Trophoblast cell (in vitro differentiated cells and primary cell): Measurements from ENCODE around the gene ADAMTS18.
A peak's percentile ranks its signal among the peaks of the same experiment; 100 is the strongest.

Experiments
- DNase-seq, 2 donors: peaks; one replicate each; pipeline ENCODE4 v3.0.0-alpha.2; 2016
- H2AFZ ChIP-seq: 2 replicates; pipeline ENCODE4 v1.6.1; 2013; ENCODE audit warnings: low read length, moderate library complexity, mild to moderate bottlenecking; ENCODE audit not compliant: insufficient read depth, poor library complexity
- H2AK5ac ChIP-seq: 2 replicates; pipeline ENCODE4 v1.6.1; 2013; ENCODE audit warnings: mild to moderate bottlenecking, low read length
- H2BK120ac ChIP-seq: 2 replicates; pipeline ENCODE4 v1.6.1; 2013; ENCODE audit warnings: low read length, mild to moderate bottlenecking, moderate library complexity; ENCODE audit not compliant: insufficient read depth, poor library complexity
- H2BK12ac ChIP-seq: 2 replicates; pipeline ENCODE4 v1.6.1; 2013; ENCODE audit warnings: mild to moderate bottlenecking, low read length, moderate library complexity
- H2BK5ac ChIP-seq: 2 replicates; pipeline ENCODE4 v1.6.1; 2013; ENCODE audit warnings: low read length, low read depth, moderate library complexity, mild to moderate bottlenecking; ENCODE audit not compliant: poor library complexity
- H3K14ac ChIP-seq: 2 replicates; pipeline ENCODE4 v1.6.1; 2013; ENCODE audit warnings: mild to moderate bottlenecking, low read length
- H3K18ac ChIP-seq: 2 replicates; pipeline ENCODE4 v1.6.1; 2013; ENCODE audit warnings: mild to moderate bottlenecking, low read length
- H3K23ac ChIP-seq: 2 replicates; pipeline ENCODE4 v1.6.1; 2013; ENCODE audit warnings: low read length
- H3K27ac ChIP-seq: 2 replicates; pipeline ENCODE4 v1.5.1; 2013; ENCODE audit warnings: low read depth, mild to moderate bottlenecking, inconsistent platforms, low read length, moderate library complexity
- H3K27me3 ChIP-seq: 2 replicates; pipeline ENCODE4 v1.6.1; 2013; ENCODE audit warnings: inconsistent platforms, mild to moderate bottlenecking, low read length, moderate library complexity; ENCODE audit not compliant: insufficient read depth
- H3K36me3 ChIP-seq, 2 experiments: 1 replicate in 1 of 2; 2 replicates in 1 of 2; pipeline ENCODE4 v1.6.1; 2013; ENCODE audit warnings: low read length in 2 of 2, mild to moderate bottlenecking in 2 of 2, moderate library complexity in 1 of 2; ENCODE audit not compliant: insufficient read depth in 2 of 2, control insufficient read depth in 1 of 2
- H3K4ac ChIP-seq: 2 replicates; pipeline ENCODE4 v1.6.1; 2013; ENCODE audit warnings: low read depth, mild to moderate bottlenecking, low read length, moderate library complexity
- H3K4me1 ChIP-seq, 2 experiments: 1 replicate in 1 of 2; 2 replicates in 1 of 2; pipeline ENCODE4 v1.6.1; 2013; ENCODE audit warnings: low read length in 2 of 2, mild to moderate bottlenecking in 2 of 2, moderate library complexity in 1 of 2; ENCODE audit not compliant: insufficient read depth in 2 of 2, control insufficient read depth in 1 of 2
- H3K4me2 ChIP-seq: 2 replicates; pipeline ENCODE4 v1.6.1; 2013; ENCODE audit warnings: inconsistent platforms, mild to moderate bottlenecking, low read length, moderate library complexity
- H3K4me3 ChIP-seq: 2 replicates; pipeline ENCODE4 v1.5.1; 2013; ENCODE audit warnings: mild to moderate bottlenecking, low read depth, low read length, inconsistent platforms
- H3K79me1 ChIP-seq: one replicate; pipeline ENCODE4 v1.6.1; 2013; ENCODE audit warnings: low read length
- H3K79me2 ChIP-seq: 2 replicates; pipeline ENCODE4 v1.6.1; 2013; ENCODE audit warnings: low read length, mild to moderate bottlenecking; ENCODE audit not compliant: control insufficient read depth, insufficient read depth, poor library complexity
- H3K9ac ChIP-seq: 2 replicates; pipeline ENCODE4 v1.6.1; 2013; ENCODE audit warnings: mild to moderate bottlenecking, low read length
- H3K9me3 ChIP-seq: 2 replicates; pipeline ENCODE4 v1.6.1; 2013; ENCODE audit warnings: low read depth, mild to moderate bottlenecking, control low read depth, inconsistent platforms, low read length; ENCODE audit not compliant: insufficient read depth
- H4K12ac ChIP-seq: 2 replicates; pipeline ENCODE4 v1.6.1; 2013; ENCODE audit warnings: low read depth, mild to moderate bottlenecking, low read length, moderate library complexity
- H4K8ac ChIP-seq: 2 replicates; pipeline ENCODE4 v1.6.1; 2013; ENCODE audit warnings: low read depth, mild to moderate bottlenecking, low read length, moderate library complexity
- H4K91ac ChIP-seq: one replicate; pipeline ENCODE4 v1.6.1; 2013; ENCODE audit warnings: low read depth, mild to moderate bottlenecking, low read length, moderate library complexity
- WGBS: extraction: QIAGEN DNeasy Blood & Tissue Kit; methylation state at CpG from one replicate; pipeline ENCODE4 v1.1.7; 2013; ENCODE audit warnings: missing lambda C conversion rate; ENCODE audit not compliant: insufficient read length, insufficient coverage; ENCODE audit errors: extremely low coverage; 5-methylcytosine and 5-hydroxymethylcytosine counted together

Gene ADAMTS18

DNA sequence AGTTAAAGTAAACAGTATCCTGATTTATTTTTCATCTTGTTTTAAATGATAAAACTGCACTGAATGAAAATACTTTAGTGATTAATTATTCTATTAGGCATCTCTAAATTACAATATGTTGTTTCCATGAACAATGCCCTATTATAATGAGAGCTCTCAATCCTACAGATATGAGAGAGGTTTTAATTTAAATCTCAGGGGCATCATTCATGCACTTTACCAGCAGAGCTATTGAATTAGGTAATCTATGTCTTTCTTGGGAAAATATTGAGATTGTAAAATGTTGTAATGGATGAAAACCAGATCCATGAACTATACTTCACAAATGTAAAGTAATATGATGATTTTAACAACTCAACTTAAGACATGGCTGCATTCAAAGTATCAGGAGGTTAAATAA is 103.8 kb downstream of the ADAMTS18 start:
- Histone ChIP-seq H3K14ac (no peak overlapping the region), H2BK12ac (no peak overlapping the region), H3K36me3 (peaks cover 4 to 22% of the 10 kb centered on the region in 2 experiments), H3K4me3 (no peak overlapping the region), H3K4me2 (no peak overlapping the region), H3K4ac (no peak overlapping the region), H2BK5ac (no peak overlapping the region), H3K23ac (no peak overlapping the region), H3K9me3 (no peaks in the 10 kb centered on the region), H3K27me3 (no peaks in the 10 kb centered on the region), H3K79me2 (peaks cover 1% of the 10 kb centered on the region), H3K18ac (no peak overlapping the region), H4K8ac (no peak overlapping the region), H3K27ac (no peak overlapping the region), H4K12ac (no peak overlapping the region), H4K91ac (no peak overlapping the region), H3K79me1 (peaks cover 6% of the 10 kb centered on the region), H2BK120ac (no peak overlapping the region), H3K4me1 (peaks cover 8 to 15% of the 10 kb centered on the region in 2 experiments), H2AK5ac (no peak overlapping the region), H2AFZ (no peak overlapping the region), H3K9ac (no peak overlapping the region)
- DNase-seq: no peak

DNA sequence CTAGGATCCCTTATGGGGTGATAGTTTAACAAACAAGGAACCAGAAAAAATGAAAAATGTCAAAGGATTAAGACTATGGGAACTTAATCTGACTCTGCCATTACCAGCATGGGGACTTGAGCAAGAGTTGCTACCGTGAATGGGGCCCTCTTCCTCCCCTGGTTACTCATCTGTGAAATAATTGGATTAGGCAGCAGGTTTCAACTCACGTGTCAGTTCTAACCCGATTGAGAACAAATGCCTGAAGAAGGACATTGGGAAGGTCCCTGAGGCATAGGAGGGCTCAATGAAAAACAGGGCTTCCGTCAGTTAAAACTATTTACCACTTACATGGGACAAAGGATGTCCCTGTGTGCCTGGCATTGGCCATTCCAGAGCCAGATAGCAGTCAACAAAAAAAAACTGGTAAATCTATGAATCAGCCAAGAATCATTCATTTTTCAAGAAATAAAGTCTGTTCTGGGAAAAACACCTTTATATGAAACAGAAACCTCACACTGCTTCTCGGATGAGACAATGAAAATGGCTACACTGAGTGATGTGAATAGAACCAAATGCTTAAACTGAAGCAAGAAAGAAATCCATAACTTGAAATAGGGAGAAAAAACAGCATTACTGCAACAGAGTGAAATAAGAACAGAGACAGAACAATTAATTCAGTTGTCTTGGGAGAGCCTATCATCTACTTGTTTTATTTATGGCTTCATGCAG is 104.3 kb downstream of the ADAMTS18 start:
- Histone ChIP-seq H3K27ac (no peak overlapping the region), H3K14ac (no peak overlapping the region), H2AK5ac (no peak overlapping the region), H3K9ac (no peak overlapping the region), H3K4me2 (no peak overlapping the region), H3K4me1 (peaks cover 6 to 12% of the 10 kb centered on the region in 2 experiments), H3K27me3 (no peaks in the 10 kb centered on the region), H3K4me3 (no peak overlapping the region), H3K23ac (no peak overlapping the region), H3K9me3 (no peaks in the 10 kb centered on the region), H2BK120ac (no peak overlapping the region), H2AFZ (no peak overlapping the region), H2BK12ac (no peak overlapping the region), H4K8ac (no peak overlapping the region), H4K91ac (no peak overlapping the region), H3K18ac (no peak overlapping the region), H3K36me3 (peaks cover 4 to 22% of the 10 kb centered on the region in 2 experiments), H3K79me1 (peaks cover 4% of the 10 kb centered on the region), H2BK5ac (peak overlapping the region; percentile 1), H3K4ac (no peak overlapping the region), H4K12ac (no peak overlapping the region), H3K79me2 (peaks cover 1% of the 10 kb centered on the region)
- DNase-seq: no peak
- WGBS: no CpG with 5 or more reads among the region's 5 CpGs

DNA sequence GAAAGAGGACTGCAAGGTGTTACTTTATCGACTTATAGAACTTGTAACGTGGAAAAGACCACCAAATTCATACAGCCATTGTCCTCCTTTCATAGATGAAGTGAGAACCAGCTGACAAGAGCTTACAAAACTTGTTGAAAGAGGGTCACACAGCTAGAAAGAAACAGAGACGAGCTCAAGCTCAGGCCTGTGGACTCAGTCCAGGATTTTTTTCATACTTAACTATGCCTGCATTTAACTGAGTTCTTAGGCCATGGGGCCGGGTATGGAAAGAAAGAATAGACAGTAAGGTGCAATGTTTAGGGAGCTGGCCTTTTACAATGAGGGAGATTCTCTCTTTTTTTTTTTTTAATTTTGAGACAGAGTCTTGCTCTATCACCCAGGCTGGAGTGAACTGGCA is 106.1 kb downstream of the ADAMTS18 start:
- Histone ChIP-seq H3K4me3 (no peak overlapping the region), H3K79me1 (peaks cover 4% of the 10 kb centered on the region), H2AK5ac (no peak overlapping the region), H2BK12ac (no peak overlapping the region), H4K8ac (no peak overlapping the region), H3K36me3 (peaks cover 4 to 24% of the 10 kb centered on the region in 2 experiments), H3K79me2 (peaks cover 1% of the 10 kb centered on the region), H3K9ac (no peak overlapping the region), H3K14ac (no peak overlapping the region), H2BK120ac (no peak overlapping the region), H2BK5ac (no peak overlapping the region), H3K4ac (no peak overlapping the region), H3K18ac (no peak overlapping the region), H4K12ac (no peak overlapping the region), H4K91ac (no peak overlapping the region), H3K23ac (no peak overlapping the region), H3K9me3 (no peaks in the 10 kb centered on the region), H3K4me2 (no peak overlapping the region), H3K27ac (no peak overlapping the region), H3K4me1 (peaks cover 6 to 12% of the 10 kb centered on the region in 2 experiments), H2AFZ (no peak overlapping the region), H3K27me3 (no peaks in the 10 kb centered on the region)
- no CpG with 5 or more reads among the region's 4 CpGs for WGBS
- DNase-seq: no peak

DNA sequence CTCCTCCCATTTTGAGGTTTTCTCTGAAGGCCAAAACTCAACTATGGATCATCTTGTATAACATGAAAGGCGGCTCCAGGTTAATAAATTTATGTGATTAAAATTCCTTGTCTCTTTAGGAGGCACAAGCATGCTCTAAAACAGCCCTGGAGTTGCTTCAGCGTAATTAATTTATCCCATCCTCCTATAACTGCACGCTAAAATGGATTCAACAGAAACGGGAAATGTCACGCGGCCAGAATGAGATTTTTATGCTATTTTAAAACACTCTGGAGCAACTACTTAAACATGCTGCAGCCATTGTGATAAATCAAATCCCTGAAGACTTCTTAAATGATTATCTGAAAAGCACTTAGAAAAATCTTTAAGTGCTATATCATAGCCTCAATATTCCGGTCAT is 106.6 kb downstream of the ADAMTS18 start:
- Histone ChIP-seq H2BK5ac (no peak overlapping the region), H3K14ac (no peak overlapping the region), H3K4me2 (no peak overlapping the region), H2AFZ (no peak overlapping the region), H3K23ac (no peak overlapping the region), H3K79me1 (peaks cover 4% of the 10 kb centered on the region), H3K18ac (no peak overlapping the region), H3K36me3 (peaks cover 4 to 26% of the 10 kb centered on the region in 2 experiments), H3K79me2 (peaks cover 1% of the 10 kb centered on the region), H3K4me1 (peaks cover 6 to 12% of the 10 kb centered on the region in 2 experiments), H3K9ac (no peak overlapping the region), H4K8ac (no peak overlapping the region), H4K91ac (no peak overlapping the region), H2BK12ac (no peak overlapping the region), H3K27ac (no peak overlapping the region), H3K4me3 (no peak overlapping the region), H2BK120ac (no peak overlapping the region), H3K9me3 (no peaks in the 10 kb centered on the region), H3K27me3 (no peaks in the 10 kb centered on the region), H2AK5ac (no peak overlapping the region), H4K12ac (no peak overlapping the region), H3K4ac (no peak overlapping the region)
- no CpG with 5 or more reads among the region's 7 CpGs for WGBS
- no peak for DNase-seq
